ENCODE data around the gene MYOM1.

MYOM1 gene

DNA sequence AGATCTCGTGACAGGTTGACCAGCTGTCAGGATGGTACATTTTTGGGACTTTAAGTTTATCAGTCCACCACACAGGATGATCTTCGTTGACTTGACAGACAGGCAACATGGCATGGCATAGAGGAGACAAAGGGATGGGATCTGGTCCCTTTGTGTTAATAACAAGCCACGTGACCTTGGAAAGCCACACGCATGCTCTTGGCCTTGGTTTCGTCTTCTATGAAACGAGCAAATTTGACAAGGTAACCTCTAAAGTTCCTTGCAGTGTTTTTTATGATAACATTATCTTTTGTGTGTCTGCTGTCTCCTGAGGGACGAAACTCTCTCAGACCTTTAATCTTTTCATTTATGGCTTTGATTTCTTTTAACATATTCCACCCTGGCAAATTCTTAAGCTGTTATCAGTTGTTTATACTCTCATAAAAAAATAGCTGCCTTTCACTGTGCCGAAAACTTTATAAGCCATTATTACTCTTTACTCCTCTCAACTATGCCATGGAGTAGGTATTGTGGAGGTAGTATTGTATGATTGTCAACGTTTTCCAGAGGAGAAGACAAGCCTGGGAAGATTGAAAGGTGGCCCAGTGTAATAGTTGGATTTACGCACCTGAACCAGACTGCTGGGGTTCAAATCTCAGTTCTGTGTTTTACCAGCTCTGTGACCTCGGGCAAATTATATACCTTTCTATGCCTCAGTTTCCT, 81.3 kb downstream of the MYOM1 start:
- no peak overlapping the region for H3K4me2 ChIP-seq (ENCODE audit: low read length)
- H3K36me3 ChIP-seq (ENCODE audit: insufficient read depth, low read length): no peaks in the 10 kb centered on the region
- H3K9me3 ChIP-seq (replicated peaks; ENCODE audit: low read length): no peaks in the 10 kb centered on the region
- no peak overlapping the region for H3K4me3 ChIP-seq (ENCODE audit: low read length)
- H3K9ac ChIP-seq (ENCODE audit: low read depth, low read length): no peak overlapping the region
- no peaks in the 10 kb centered on the region for H3K4me1 ChIP-seq (ENCODE audit: control insufficient read depth, insufficient read depth, low read length)
- no peaks in the 10 kb centered on the region for H3K27me3 ChIP-seq (ENCODE audit: control insufficient read depth, insufficient read depth, low read length)

GRCh38 chr18:3135536-3135935, 84.2 kb downstream of the MYOM1 start:
- H3K4me2 ChIP-seq (ENCODE audit: low read length): no peak overlapping the region
- no peaks in the 10 kb centered on the region for H3K27me3 ChIP-seq (ENCODE audit: control insufficient read depth, insufficient read depth, low read length)
- H3K36me3 ChIP-seq (ENCODE audit: insufficient read depth, low read length): no peaks in the 10 kb centered on the region
- no peak overlapping the region for H3K9ac ChIP-seq (ENCODE audit: low read depth, low read length)
- no peak overlapping the region for H3K4me3 ChIP-seq (ENCODE audit: low read length)
- no peaks in the 10 kb centered on the region for H3K4me1 ChIP-seq (ENCODE audit: control insufficient read depth, insufficient read depth, low read length)
- no peaks in the 10 kb centered on the region for H3K9me3 ChIP-seq (replicated peaks; ENCODE audit: low read length)

GRCh38 chr18:3132700-3133099, 87.1 kb downstream of the MYOM1 start:
- Histone ChIP-seq H3K27me3 (ENCODE audit: control insufficient read depth, insufficient read depth, low read length) (no peaks in the 10 kb centered on the region), H3K4me3 (ENCODE audit: low read length) (no peak overlapping the region), H3K9me3 (replicated peaks; ENCODE audit: low read length) (no peaks in the 10 kb centered on the region), H3K4me1 (ENCODE audit: control insufficient read depth, insufficient read depth, low read length) (no peaks in the 10 kb centered on the region), H3K36me3 (ENCODE audit: insufficient read depth, low read length) (no peaks in the 10 kb centered on the region), H3K4me2 (ENCODE audit: low read length) (no peak overlapping the region), H3K9ac (ENCODE audit: low read depth, low read length) (no peak overlapping the region)

DNA sequence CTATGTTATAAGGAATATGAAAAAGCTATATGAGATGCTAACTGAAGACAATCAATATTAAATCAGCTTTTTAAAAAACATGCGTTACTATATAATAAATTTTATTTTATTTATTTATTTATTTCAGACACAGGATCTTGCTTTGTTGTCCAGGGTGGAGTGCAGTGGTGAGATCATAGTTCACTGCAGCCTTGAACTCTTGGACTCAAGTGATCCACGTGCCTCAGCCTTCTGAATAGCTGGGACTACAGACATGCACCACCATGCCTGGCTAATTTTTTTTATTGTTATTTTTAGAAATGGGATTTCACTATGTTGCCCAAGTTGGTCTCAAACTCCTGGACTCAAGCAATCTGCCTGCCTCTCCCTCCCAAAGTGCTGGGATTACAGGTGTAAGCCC, 89.4 kb downstream of the MYOM1 start:
- Histone ChIP-seq H3K36me3 (ENCODE audit: insufficient read depth, low read length) (no peaks in the 10 kb centered on the region), H3K9ac (ENCODE audit: low read depth, low read length) (no peak overlapping the region), H3K4me2 (ENCODE audit: low read length) (no peak overlapping the region), H3K4me3 (ENCODE audit: low read length) (no peak overlapping the region), H3K9me3 (replicated peaks; ENCODE audit: low read length) (no peaks in the 10 kb centered on the region), H3K4me1 (ENCODE audit: control insufficient read depth, insufficient read depth, low read length) (no peaks in the 10 kb centered on the region), H3K27me3 (ENCODE audit: control insufficient read depth, insufficient read depth, low read length) (no peaks in the 10 kb centered on the region)

- Histone ChIP-seq H3K9me3 (replicated peaks; ENCODE audit: low read length) (peaks cover 3% of the 10 kb centered on the region), H3K9ac (ENCODE audit: low read depth, low read length) (no peak overlapping the region), H3K4me1 (ENCODE audit: control insufficient read depth, insufficient read depth, low read length) (no peaks in the 10 kb centered on the region), H3K27me3 (ENCODE audit: control insufficient read depth, insufficient read depth, low read length) (no peaks in the 10 kb centered on the region), H3K4me2 (ENCODE audit: low read length) (peak overlapping the region; percentile 18), H3K4me3 (ENCODE audit: low read length) (no peak overlapping the region), H3K36me3 (ENCODE audit: insufficient read depth, low read length) (no peaks in the 10 kb centered on the region)
Measured at GRCh38 chr18:3129053-3129864, 90.5 kb downstream of the MYOM1 start.

DNA sequence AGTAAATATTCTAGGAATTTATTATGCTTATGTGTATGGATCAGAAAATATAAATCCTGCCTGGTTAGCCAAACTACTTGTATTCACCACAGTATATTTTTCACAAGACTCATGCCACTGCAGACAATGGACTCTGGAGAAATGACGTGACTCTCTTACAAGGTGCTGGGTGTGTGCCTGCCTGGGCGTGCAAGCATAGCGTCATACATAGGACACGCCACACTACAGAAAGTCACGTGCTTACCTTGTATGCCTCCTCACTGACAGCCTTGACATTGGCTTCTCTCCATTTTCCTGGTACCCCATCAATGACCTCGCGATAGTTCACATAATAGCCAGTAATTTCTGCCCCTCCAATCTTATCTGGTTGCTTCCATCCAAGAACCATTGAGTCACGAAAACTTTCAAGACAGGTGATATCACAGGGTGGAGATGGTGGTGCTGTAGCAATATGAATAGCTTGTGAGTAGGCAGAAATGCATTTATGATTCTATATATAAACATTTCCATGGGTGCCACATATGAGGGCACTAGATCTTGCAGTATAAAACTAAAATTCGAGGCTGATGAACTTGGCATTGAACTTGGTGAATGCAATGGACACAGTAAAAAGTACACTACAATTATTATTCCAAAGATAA, 93.2 kb downstream of the MYOM1 start:
- no peak overlapping the region for H3K4me3 ChIP-seq (ENCODE audit: low read length)

DNA sequence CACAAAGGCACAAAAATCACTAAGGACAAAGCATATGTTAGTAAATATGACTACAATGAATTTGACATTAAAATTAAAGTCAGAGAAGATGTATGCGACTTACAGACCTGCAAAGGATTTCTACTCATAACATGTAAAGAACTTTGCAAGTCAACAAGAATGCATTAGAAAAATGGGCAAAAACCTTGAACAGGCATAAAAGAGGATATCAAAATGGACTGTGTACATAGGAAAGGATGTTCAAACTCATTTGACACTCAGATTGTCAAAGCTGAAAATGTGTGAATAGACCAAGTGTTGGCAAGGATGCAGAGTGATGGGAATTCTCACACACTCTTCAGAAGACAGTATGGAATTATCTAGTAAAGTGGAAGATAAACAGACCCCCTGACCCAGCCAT, 94.9 kb downstream of the MYOM1 start:
- Histone ChIP-seq H3K27me3 (ENCODE audit: control insufficient read depth, insufficient read depth, low read length) (no peaks in the 10 kb centered on the region), H3K9me3 (replicated peaks; ENCODE audit: low read length) (peaks cover 3% of the 10 kb centered on the region), H3K9ac (ENCODE audit: low read depth, low read length) (no peak overlapping the region), H3K4me1 (ENCODE audit: control insufficient read depth, insufficient read depth, low read length) (no peaks in the 10 kb centered on the region), H3K4me2 (ENCODE audit: low read length) (no peak overlapping the region), H3K4me3 (ENCODE audit: low read length) (no peak overlapping the region), H3K36me3 (ENCODE audit: insufficient read depth, low read length) (no peaks in the 10 kb centered on the region)

More for the DNA sequence above, 93.2 kb downstream of the MYOM1 start:
- Histone ChIP-seq H3K36me3 (ENCODE audit: insufficient read depth, low read length) (no peaks in the 10 kb centered on the region), H3K27me3 (ENCODE audit: control insufficient read depth, insufficient read depth, low read length) (no peaks in the 10 kb centered on the region), H3K9ac (ENCODE audit: low read depth, low read length) (no peak overlapping the region), H3K9me3 (replicated peaks; ENCODE audit: low read length) (peaks cover 3% of the 10 kb centered on the region), H3K4me1 (ENCODE audit: control insufficient read depth, insufficient read depth, low read length) (no peaks in the 10 kb centered on the region), H3K4me2 (ENCODE audit: low read length) (no peak overlapping the region)

GRCh38 chr18:3122851-3123250, 96.9 kb downstream of the MYOM1 start:
- Histone ChIP-seq H3K27me3 (ENCODE audit: control insufficient read depth, insufficient read depth, low read length) (no peaks in the 10 kb centered on the region), H3K9me3 (replicated peaks; ENCODE audit: low read length) (peaks cover 3% of the 10 kb centered on the region), H3K9ac (ENCODE audit: low read depth, low read length) (no peak overlapping the region), H3K36me3 (ENCODE audit: insufficient read depth, low read length) (no peaks in the 10 kb centered on the region), H3K4me2 (ENCODE audit: low read length) (no peak overlapping the region), H3K4me3 (ENCODE audit: low read length) (no peak overlapping the region), H3K4me1 (ENCODE audit: control insufficient read depth, insufficient read depth, low read length) (no peaks in the 10 kb centered on the region)

GRCh38 chr18:3121259-3121658, 98.5 kb downstream of the MYOM1 start:
- Histone ChIP-seq H3K36me3 (ENCODE audit: insufficient read depth, low read length) (no peaks in the 10 kb centered on the region), H3K4me2 (ENCODE audit: low read length) (no peak overlapping the region), H3K4me1 (ENCODE audit: control insufficient read depth, insufficient read depth, low read length) (no peaks in the 10 kb centered on the region), H3K27me3 (ENCODE audit: control insufficient read depth, insufficient read depth, low read length) (no peaks in the 10 kb centered on the region), H3K9me3 (replicated peaks; ENCODE audit: low read length) (peaks cover 3% of the 10 kb centered on the region), H3K4me3 (ENCODE audit: low read length) (no peak overlapping the region), H3K9ac (ENCODE audit: low read depth, low read length) (no peak overlapping the region)

DNA sequence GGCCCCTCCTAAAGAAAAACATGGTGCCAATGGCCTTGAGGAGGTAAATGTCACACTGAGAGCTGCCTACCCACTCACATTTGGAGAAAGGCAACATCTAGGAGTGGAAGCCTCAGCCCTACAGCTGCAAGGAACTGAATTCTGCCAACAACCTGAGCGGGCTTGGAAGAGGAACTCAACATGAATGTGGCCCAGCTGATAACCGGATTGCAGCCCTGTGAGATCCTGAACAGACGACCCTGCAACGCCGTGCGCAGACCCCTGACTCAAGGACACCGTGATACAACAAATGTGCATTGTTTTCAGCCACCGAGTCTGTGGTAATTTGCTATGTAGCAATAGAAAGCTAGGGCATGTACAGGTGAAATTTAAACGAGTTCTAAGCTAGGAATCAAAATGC, 99.4 kb downstream of the MYOM1 start:
- Histone ChIP-seq H3K4me3 (ENCODE audit: low read length) (no peak overlapping the region), H3K4me1 (ENCODE audit: control insufficient read depth, insufficient read depth, low read length) (no peaks in the 10 kb centered on the region), H3K9me3 (replicated peaks; ENCODE audit: low read length) (peaks cover 3% of the 10 kb centered on the region), H3K4me2 (ENCODE audit: low read length) (no peak overlapping the region), H3K27me3 (ENCODE audit: control insufficient read depth, insufficient read depth, low read length) (no peaks in the 10 kb centered on the region), H3K36me3 (ENCODE audit: insufficient read depth, low read length) (no peaks in the 10 kb centered on the region), H3K9ac (ENCODE audit: low read depth, low read length) (no peak overlapping the region)

- Histone ChIP-seq H3K4me3 (ENCODE audit: low read length) (no peak overlapping the region), H3K9me3 (replicated peaks; ENCODE audit: low read length) (no peaks in the 10 kb centered on the region), H3K4me1 (ENCODE audit: control insufficient read depth, insufficient read depth, low read length) (no peaks in the 10 kb centered on the region), H3K27me3 (ENCODE audit: control insufficient read depth, insufficient read depth, low read length) (no peaks in the 10 kb centered on the region), H3K4me2 (ENCODE audit: low read length) (no peak overlapping the region), H3K36me3 (ENCODE audit: insufficient read depth, low read length) (no peaks in the 10 kb centered on the region), H3K9ac (ENCODE audit: low read depth, low read length) (no peak overlapping the region)
Measured at GRCh38 chr18:3119401-3120341, 100.1 kb downstream of the MYOM1 start.
